HS-5 (cell line): ENCODE data around the gene MASP1.
A peak's percentile ranks its signal among the peaks of the same experiment; 100 is the strongest.
"Not testable (repeated sequence)": the region's sequence is repeated elsewhere in the genome, so short reads cannot be mapped to it uniquely, and the experiment has no call there.

Experiments used
- DNase-seq: peaks from one replicate; pipeline ENCODE4 v3.0.0-alpha.2; 2012; ENCODE audit warnings: low read depth

The MASP1 gene

GRCh38 chr3:187227658-187228258 lies 63.8 kb downstream of the MASP1 start:
- peak; percentile 71 for DNase-seq

GRCh38 chr3:187223799-187224198 lies 67.7 kb downstream of the MASP1 start:
- no peak for DNase-seq

GRCh38 chr3:187222801-187223200 lies 68.7 kb downstream of the MASP1 start:
- no peak for DNase-seq

- no peak for DNase-seq
These were observed 76.1 kb downstream of the MASP1 start for GRCh38 chr3:187215460-187215859.

GRCh38 chr3:187213616-187214015 lies 77.9 kb downstream of the MASP1 start:
- DNase-seq: no peak

- DNase-seq: no peak
These were observed 78.8 kb downstream of the MASP1 start for GRCh38 chr3:187212705-187213104.

- no peak for DNase-seq
These were observed 79.4 kb downstream of the MASP1 start for GRCh38 chr3:187212196-187212545.

GRCh38 chr3:187211532-187212195 lies 79.9 kb downstream of the MASP1 start:
- no peak for DNase-seq

GRCh38 chr3:187210545-187211327 lies 80.8 kb downstream of the MASP1 start:
- DNase-seq: peak; percentile 38

GRCh38 chr3:187210091-187210490 lies 81.4 kb downstream of the MASP1 start:
- DNase-seq: no peak

GRCh38 chr3:187209491-187209890 lies 82.0 kb downstream of the MASP1 start:
- DNase-seq: no peak

- peak; percentile 22 for DNase-seq
These were observed 83.4 kb downstream of the MASP1 start for GRCh38 chr3:187208159-187208558.

GRCh38 chr3:187207624-187208023 lies 83.9 kb downstream of the MASP1 start:
- DNase-seq: no peak

GRCh38 chr3:187207062-187207461 lies 84.5 kb downstream of the MASP1 start:
- no peak for DNase-seq

- DNase-seq: no peak
These were observed 85.9 kb downstream of the MASP1 start for GRCh38 chr3:187205683-187206082.

GRCh38 chr3:187199463-187200050 lies 92.0 kb downstream of the MASP1 start:
- not testable (repeated sequence) for DNase-seq

- no peak for DNase-seq
These were observed 93.0 kb downstream of the MASP1 start for GRCh38 chr3:187198490-187198889.

- no peak for DNase-seq
These were observed 94.2 kb downstream of the MASP1 start, which contains the start of gene RTP1 for GRCh38 chr3:187197335-187197649. Gene RTP1, plus strand, starts transcription at chr3:187197486. Its CDS starts 30 bp downstream, at chr3:187197516.

GRCh38 chr3:187196573-187197334 lies 94.8 kb downstream of the MASP1 start:
- no peak for DNase-seq

- no peak for DNase-seq
These were observed 98.4 kb downstream of the MASP1 start for GRCh38 chr3:187193181-187193580.

GRCh38 chr3:187191271-187191670 lies 100.3 kb downstream of the MASP1 start:
- no peak for DNase-seq

GRCh38 chr3:187188931-187189330 lies 102.6 kb downstream of the MASP1 start:
- no peak for DNase-seq
